ENCODE results near the gene MUL1. TPM values are rescaled to one million over a fixed set of nuclear protein-coding genes. Genes with fewer than 3 reads are reported as not detected.

MUL1 gene
- total and polyA plus RNA-seq, 2 experiments from 2014 or later = 50.6 to 50.7 TPM

- H3K27me3 ChIP-seq (replicated peaks; ENCODE audit: insufficient read depth) = no peaks in the 10 kb centered on the region
- H3K36me3 ChIP-seq (ENCODE audit: low read depth) = no peaks in the 10 kb centered on the region
- H2AFZ ChIP-seq = peak overlapping the region; percentile 91
- TF ChIP-seq EZH2 (IDR thresholded peaks at IDR 0.05; ENCODE audit: insufficient read depth, poor library complexity, severe bottlenecking) (no peak), EZH2phosphoT487 (IDR thresholded peaks at IDR 0.05; ENCODE audit: insufficient read depth, low read depth) (no peak)
- H3K4me3 ChIP-seq = peak overlapping the region; percentile 95
- peaks cover 27% of the 10 kb centered on the region for H3K79me2 ChIP-seq (ENCODE audit: insufficient read depth)
- peak overlapping the region; percentile 82 for H3K9ac ChIP-seq
- peaks cover 14% of the 10 kb centered on the region for H3K4me1 ChIP-seq (ENCODE audit: insufficient read depth)
- no peaks in the 10 kb centered on the region for H3K9me2 ChIP-seq (ENCODE audit: insufficient read depth)
- peak overlapping the region; percentile 62; the same call in 1 of the 2 replicates for H3K27ac ChIP-seq
- no peaks in the 10 kb centered on the region for H3K9me3 ChIP-seq (ENCODE audit: low read depth)
- H3K4me2 ChIP-seq (ENCODE audit: unreplicated experiment) = peak overlapping the region; percentile 88
- H3F3A ChIP-seq (ENCODE audit: insufficient read depth) = peaks cover 14% of the 10 kb centered on the region
- no peaks in the 10 kb centered on the region for H4K20me1 ChIP-seq (ENCODE audit: insufficient read depth)
- WGBS, 2 experiments (ENCODE audit: low coverage in 1 of 2, low lambda C conversion rate in 2 of 2, missing lambda C conversion rate in 2 of 2) = 9 to 24% methylated on average over 14 to 45 of the region's 51 CpGs
- in situ Hi-C loops (cut with MboI) = no loop called here
- peak; percentile 75 for DNase-seq
Measured at GRCh38 chr1:20486457-20487235, 21.3 kb downstream of the MUL1 start.

- Histone ChIP-seq H4K20me1 (ENCODE audit: insufficient read depth) (no peaks in the 10 kb centered on the region), H3K9me2 (ENCODE audit: insufficient read depth) (no peaks in the 10 kb centered on the region), H3K27ac (peak within 1 kb of the TSS; percentile 62), H3K4me1 (ENCODE audit: insufficient read depth) (peaks cover 23% of the 10 kb centered on the region), H3K4me3 (peak within 1 kb of the TSS; percentile 95), H3K4me2 (ENCODE audit: unreplicated experiment) (peak within 1 kb of the TSS; percentile 89), H3F3A (ENCODE audit: insufficient read depth) (peaks cover 21% of the 10 kb centered on the region), H3K9me3 (ENCODE audit: low read depth) (no peaks in the 10 kb centered on the region), H3K79me2 (ENCODE audit: insufficient read depth) (peaks cover 27% of the 10 kb centered on the region), H3K9ac (peak within 1 kb of the TSS; percentile 82), H3K36me3 (ENCODE audit: low read depth) (no peaks in the 10 kb centered on the region), H3K27me3 (replicated peaks; ENCODE audit: insufficient read depth) (no peaks in the 10 kb centered on the region), H2AFZ (peak within 1 kb of the TSS; percentile 91)
- 0 to 1% methylated on average over 9 to 84 of the region's 104 CpGs for WGBS, 2 experiments (ENCODE audit: low coverage in 1 of 2, low lambda C conversion rate in 2 of 2, missing lambda C conversion rate in 2 of 2)
- DNase-seq = peak; percentile 87
- TF ChIP-seq EZH2phosphoT487 (IDR thresholded peaks at IDR 0.05; ENCODE audit: insufficient read depth, low read depth) (no peak), EZH2 (IDR thresholded peaks at IDR 0.05; ENCODE audit: insufficient read depth, poor library complexity, severe bottlenecking) (no peak)
- in situ Hi-C loops (cut with MboI) = no loop called here
Measured at GRCh38 chr1:20485527-20486456, 22.2 kb downstream of the MUL1 start, which contains the start of gene CAMK2N1. Gene CAMK2N1, minus strand, starts transcription at chr1:20486210. Its CDS starts 831 bp downstream, at chr1:20485379.

GRCh38 chr1:20484519-20485462, 23.2 kb downstream of the MUL1 start:
- TF ChIP-seq EZH2 (IDR thresholded peaks at IDR 0.05; ENCODE audit: insufficient read depth, poor library complexity, severe bottlenecking) = no peak
- no peak for TF ChIP-seq EZH2phosphoT487 (IDR thresholded peaks at IDR 0.05; ENCODE audit: insufficient read depth, low read depth)
- Histone ChIP-seq H3K27me3 (replicated peaks; ENCODE audit: insufficient read depth) (no peaks in the 10 kb centered on the region), H3K9ac (peak overlapping the region; percentile 81), H4K20me1 (ENCODE audit: insufficient read depth) (no peaks in the 10 kb centered on the region), H3K4me1 (ENCODE audit: insufficient read depth) (peaks cover 25% of the 10 kb centered on the region), H2AFZ (peak overlapping the region; percentile 54), H3K79me2 (ENCODE audit: insufficient read depth) (peaks cover 27% of the 10 kb centered on the region), H3F3A (ENCODE audit: insufficient read depth) (peaks cover 29% of the 10 kb centered on the region), H3K4me3 (peak overlapping the region; percentile 90), H3K27ac (no peak overlapping the region), H3K4me2 (ENCODE audit: unreplicated experiment) (peak overlapping the region; percentile 89), H3K9me3 (ENCODE audit: low read depth) (no peaks in the 10 kb centered on the region), H3K36me3 (ENCODE audit: low read depth) (no peaks in the 10 kb centered on the region), H3K9me2 (ENCODE audit: insufficient read depth) (no peaks in the 10 kb centered on the region)
- 1 to 2% methylated on average over 58 to 75 of the region's 89 CpGs for whole genome bisulfite sequencing, 2 experiments (ENCODE audit: low coverage in 1 of 2, low lambda C conversion rate in 2 of 2, missing lambda C conversion rate in 2 of 2)
- DNase-seq = peak; percentile 55
- in situ Hi-C loops (cut with MboI) = no loop called here

Measured in GM23248 (cell line).